GM18519 (cell line): ENCODE data around the gene GSG1L.

Experiments
- ATAC-seq: cut with Tn5 transposase; IDR thresholded peaks from one replicate; pipeline ENCODE4 v1.9.1; 2021; ENCODE audit warnings: mild to moderate bottlenecking, moderate library complexity; ENCODE audit not compliant: unreplicated experiment, low FRiP score

GSG1L gene

GRCh38 chr16:27768651-27769272 is 294.8 kb downstream of the GSG1L start:
- no peak for ATAC-seq

GRCh38 chr16:27767971-27768591 is 295.4 kb downstream of the GSG1L start:
- no peak for ATAC-seq

GRCh38 chr16:27767081-27767480 is 296.4 kb downstream of the GSG1L start:
- ATAC-seq, result no peak

- no peak for ATAC-seq
Measured at GRCh38 chr16:27766236-27766925, 297.1 kb downstream of the GSG1L start.

GRCh38 chr16:27764869-27765675 is 298.4 kb downstream of the GSG1L start:
- no peak for ATAC-seq

GRCh38 chr16:27764427-27764826 is 299.1 kb downstream of the GSG1L start:
- no peak for ATAC-seq

- ATAC-seq, result no peak
Measured at GRCh38 chr16:27762441-27762840, 301.1 kb downstream of the GSG1L start.

- ATAC-seq, result no peak
Measured at GRCh38 chr16:27761816-27762215, 301.7 kb downstream of the GSG1L start.

- no peak for ATAC-seq
Measured at GRCh38 chr16:27760789-27761176, 302.7 kb downstream of the GSG1L start.

- ATAC-seq, result no peak
Measured at GRCh38 chr16:27759967-27760788, 303.3 kb downstream of the GSG1L start.

- no peak for ATAC-seq
Measured at GRCh38 chr16:27759301-27759871, 304.1 kb downstream of the GSG1L start.

GRCh38 chr16:27758544-27758943 is 305.0 kb downstream of the GSG1L start:
- no peak for ATAC-seq

GRCh38 chr16:27756206-27756970 is 307.1 kb downstream of the GSG1L start:
- ATAC-seq, result no peak

- ATAC-seq, result no peak
Measured at GRCh38 chr16:27754788-27755690, 308.5 kb downstream of the GSG1L start.

- ATAC-seq, result no peak
Measured at GRCh38 chr16:27753563-27753962, 310.0 kb downstream of the GSG1L start.

- ATAC-seq, result no peak
Measured at GRCh38 chr16:27752241-27752640, 311.3 kb downstream of the GSG1L start.

GRCh38 chr16:27751676-27752075 is 311.8 kb downstream of the GSG1L start:
- ATAC-seq, result no peak

- no peak for ATAC-seq
Measured at GRCh38 chr16:27751233-27751632, 312.3 kb downstream of the GSG1L start.
